ENCODE measurements around the gene SLC5A6. TPM values are rescaled to one million over a fixed set of nuclear protein-coding genes. Genes with fewer than 3 reads are reported as not detected.
"Not testable (repeated sequence)": the region's sequence is repeated elsewhere in the genome, so short reads cannot be mapped to it uniquely, and the experiment has no call there.

The SLC5A6 gene
- total and polyA plus RNA-seq, 2 donors: 15.8 to 24.3 TPM

- H3K9me3 ChIP-seq (ENCODE audit: control insufficient read depth in 2 of 2, insufficient read depth in 1 of 2, low read length in 1 of 2); H3K4me1 ChIP-seq (ENCODE audit: control insufficient read depth in 2 of 2, insufficient read depth in 2 of 2, low read length in 2 of 2); H3K27ac ChIP-seq (ENCODE audit: low read depth in 1 of 2, low read length in 1 of 2); H3K4me3 ChIP-seq (ENCODE audit: low read length in 2 of 2); DNase-seq (ENCODE audit: low read depth in 6 of 9, low spot score in 9 of 9); H3K36me3 ChIP-seq (ENCODE audit: control insufficient read depth in 2 of 2, insufficient read depth in 2 of 2, low read length in 1 of 2): not testable (repeated sequence)
- H3K27me3 ChIP-seq (ENCODE audit: control insufficient read depth in 2 of 2, insufficient read depth in 1 of 2, low read length in 1 of 2): peaks cover 0 to 35% of the 10 kb centered on the region in 2 donors
- 97% methylated on average over 4 of the region's 4 CpGs for WGBS
Measured at GRCh38 chr2:27175781-27176180, 36.3 kb downstream of the SLC5A6 start.

- peaks cover 0 to 4% of the 10 kb centered on the region in 2 donors for H3K9me3 ChIP-seq (ENCODE audit: control insufficient read depth in 2 of 2, insufficient read depth in 1 of 2, low read length in 1 of 2)
- H3K4me3 ChIP-seq (ENCODE audit: low read length in 2 of 2): no peak overlapping the region
- no peaks in the 10 kb centered on the region for H3K4me1 ChIP-seq (ENCODE audit: control insufficient read depth in 2 of 2, insufficient read depth in 2 of 2, low read length in 2 of 2)
- no peaks in the 10 kb centered on the region for H3K36me3 ChIP-seq (ENCODE audit: control insufficient read depth in 2 of 2, insufficient read depth in 2 of 2, low read length in 1 of 2)
- no peak overlapping the region for H3K27ac ChIP-seq (ENCODE audit: low read depth in 1 of 2, low read length in 1 of 2)
- DNase-seq (ENCODE audit: low read depth in 6 of 9, low spot score in 9 of 9): no peak
- WGBS: 81% methylated on average over 8 of the region's 8 CpGs
- H3K27me3 ChIP-seq (ENCODE audit: control insufficient read depth in 2 of 2, insufficient read depth in 1 of 2, low read length in 1 of 2): peaks cover under 1 to 39% of the 10 kb centered on the region in 2 donors
Measured at GRCh38 chr2:27175330-27175729, 36.7 kb downstream of the SLC5A6 start.

- 92% methylated on average over 6 of the region's 6 CpGs for WGBS
- Histone ChIP-seq H3K27ac (ENCODE audit: low read depth in 1 of 2, low read length in 1 of 2) (no peak overlapping the region), H3K27me3 (ENCODE audit: control insufficient read depth in 2 of 2, insufficient read depth in 1 of 2, low read length in 1 of 2) (peaks cover 3 to 45% of the 10 kb centered on the region in 2 donors), H3K9me3 (ENCODE audit: control insufficient read depth in 2 of 2, insufficient read depth in 1 of 2, low read length in 1 of 2) (peaks cover 0 to 4% of the 10 kb centered on the region in 2 donors), H3K36me3 (ENCODE audit: control insufficient read depth in 2 of 2, insufficient read depth in 2 of 2, low read length in 1 of 2) (no peaks in the 10 kb centered on the region), H3K4me3 (ENCODE audit: low read length in 2 of 2) (no peak overlapping the region), H3K4me1 (ENCODE audit: control insufficient read depth in 2 of 2, insufficient read depth in 2 of 2, low read length in 2 of 2) (no peaks in the 10 kb centered on the region)
- no peak for DNase-seq (ENCODE audit: low read depth in 6 of 9, low spot score in 9 of 9)
Measured at GRCh38 chr2:27174638-27175037, 37.4 kb downstream of the SLC5A6 start.

GRCh38 chr2:27171351-27171848, 40.7 kb downstream of the SLC5A6 start:
- H3K4me3 ChIP-seq (ENCODE audit: low read length in 2 of 2): no peak overlapping the region
- no peaks in the 10 kb centered on the region for H3K36me3 ChIP-seq (ENCODE audit: control insufficient read depth in 2 of 2, insufficient read depth in 2 of 2, low read length in 1 of 2)
- no peaks in the 10 kb centered on the region for H3K4me1 ChIP-seq (ENCODE audit: control insufficient read depth in 2 of 2, insufficient read depth in 2 of 2, low read length in 2 of 2)
- no peak for DNase-seq (ENCODE audit: low read depth in 6 of 9, low spot score in 9 of 9)
- H3K27ac ChIP-seq (ENCODE audit: low read depth in 1 of 2, low read length in 1 of 2): no peak overlapping the region
- peaks cover 0 to 4% of the 10 kb centered on the region in 2 donors for H3K9me3 ChIP-seq (ENCODE audit: control insufficient read depth in 2 of 2, insufficient read depth in 1 of 2, low read length in 1 of 2)
- H3K27me3 ChIP-seq (ENCODE audit: control insufficient read depth in 2 of 2, insufficient read depth in 1 of 2, low read length in 1 of 2): peaks cover 3 to 42% of the 10 kb centered on the region in 2 donors
- 94% methylated on average over 8 of the region's 8 CpGs for WGBS

- no peak for DNase-seq (ENCODE audit: low read depth in 6 of 9, low spot score in 9 of 9)
- Histone ChIP-seq H3K9me3 (ENCODE audit: control insufficient read depth in 2 of 2, insufficient read depth in 1 of 2, low read length in 1 of 2) (peaks cover 0 to 4% of the 10 kb centered on the region in 2 donors), H3K4me3 (ENCODE audit: low read length in 2 of 2) (no peak overlapping the region), H3K36me3 (ENCODE audit: control insufficient read depth in 2 of 2, insufficient read depth in 2 of 2, low read length in 1 of 2) (no peaks in the 10 kb centered on the region), H3K27ac (ENCODE audit: low read depth in 1 of 2, low read length in 1 of 2) (no peak overlapping the region), H3K4me1 (ENCODE audit: control insufficient read depth in 2 of 2, insufficient read depth in 2 of 2, low read length in 2 of 2) (no peaks in the 10 kb centered on the region), H3K27me3 (ENCODE audit: control insufficient read depth in 2 of 2, insufficient read depth in 1 of 2, low read length in 1 of 2) (peaks cover 3 to 42% of the 10 kb centered on the region in 2 donors)
- WGBS: 78% methylated on average over 6 of the region's 6 CpGs
Measured at GRCh38 chr2:27170581-27171337, 41.3 kb downstream of the SLC5A6 start.

- H3K27ac ChIP-seq (ENCODE audit: low read depth in 1 of 2, low read length in 1 of 2): no peak overlapping the region
Measured at GRCh38 chr2:27164960-27165763, 46.9 kb downstream of the SLC5A6 start.

GRCh38 chr2:27162151-27163121, 49.6 kb downstream of the SLC5A6 start:
- no peak for DNase-seq (ENCODE audit: low read depth in 6 of 9, low spot score in 9 of 9)
- no peaks in the 10 kb centered on the region for H3K36me3 ChIP-seq (ENCODE audit: control insufficient read depth in 2 of 2, insufficient read depth in 2 of 2, low read length in 1 of 2)
- H3K27ac ChIP-seq (ENCODE audit: low read depth in 1 of 2, low read length in 1 of 2): no peak overlapping the region
- no peaks in the 10 kb centered on the region for H3K27me3 ChIP-seq (ENCODE audit: control insufficient read depth in 2 of 2, insufficient read depth in 1 of 2, low read length in 1 of 2)
- 96% methylated on average over 15 of the region's 15 CpGs for WGBS
- H3K4me1 ChIP-seq (ENCODE audit: control insufficient read depth in 2 of 2, insufficient read depth in 2 of 2, low read length in 2 of 2): no peaks in the 10 kb centered on the region
- no peak overlapping the region for H3K4me3 ChIP-seq (ENCODE audit: low read length in 2 of 2)
- no peaks in the 10 kb centered on the region for H3K9me3 ChIP-seq (ENCODE audit: control insufficient read depth in 2 of 2, insufficient read depth in 1 of 2, low read length in 1 of 2)

More at GRCh38 chr2:27164960-27165763, 46.9 kb downstream of the SLC5A6 start:
- DNase-seq (ENCODE audit: low read depth in 6 of 9, low spot score in 9 of 9): no peak
- Histone ChIP-seq H3K4me3 (ENCODE audit: low read length in 2 of 2) (no peak overlapping the region), H3K27me3 (ENCODE audit: control insufficient read depth in 2 of 2, insufficient read depth in 1 of 2, low read length in 1 of 2) (peaks cover under 1 to 4% of the 10 kb centered on the region in 2 donors), H3K9me3 (ENCODE audit: control insufficient read depth in 2 of 2, insufficient read depth in 1 of 2, low read length in 1 of 2) (no peaks in the 10 kb centered on the region), H3K36me3 (ENCODE audit: control insufficient read depth in 2 of 2, insufficient read depth in 2 of 2, low read length in 1 of 2) (no peaks in the 10 kb centered on the region), H3K4me1 (ENCODE audit: control insufficient read depth in 2 of 2, insufficient read depth in 2 of 2, low read length in 2 of 2) (no peaks in the 10 kb centered on the region)
- 95% methylated on average over 8 of the region's 8 CpGs for WGBS

- Histone ChIP-seq H3K36me3 (ENCODE audit: control insufficient read depth in 2 of 2, insufficient read depth in 2 of 2, low read length in 1 of 2) (no peaks in the 10 kb centered on the region), H3K4me1 (ENCODE audit: control insufficient read depth in 2 of 2, insufficient read depth in 2 of 2, low read length in 2 of 2) (no peaks in the 10 kb centered on the region), H3K9me3 (ENCODE audit: control insufficient read depth in 2 of 2, insufficient read depth in 1 of 2, low read length in 1 of 2) (no peaks in the 10 kb centered on the region), H3K4me3 (ENCODE audit: low read length in 2 of 2) (no peak overlapping the region), H3K27ac (ENCODE audit: low read depth in 1 of 2, low read length in 1 of 2) (no peak overlapping the region), H3K27me3 (ENCODE audit: control insufficient read depth in 2 of 2, insufficient read depth in 1 of 2, low read length in 1 of 2) (no peaks in the 10 kb centered on the region)
- no peak for DNase-seq (ENCODE audit: low read depth in 6 of 9, low spot score in 9 of 9)
- WGBS: 92% methylated on average over 9 of the region's 9 CpGs
Measured at GRCh38 chr2:27160191-27160590, 51.9 kb downstream of the SLC5A6 start.

Measured in thymus (tissue), 11 donors.